Neural cell (in vitro differentiated cells): ENCODE results near the gene PAQR9. TPM values are rescaled to one million over a fixed set of nuclear protein-coding genes. Genes with fewer than 3 reads are reported as not detected.

ENCODE experiments used
- H2AFZ ChIP-seq: fragments of 200-600, 300-800 bp; sonication (generic), shearing (Covaris generic); 2 replicates; pipeline ENCODE4 v1.6.0; 2014; ENCODE audit warnings: low read depth, mild to moderate bottlenecking, antibody characterized with exemption, low read length, moderate library complexity
- H3F3A ChIP-seq: fragments of 200-600 bp; shearing (Covaris generic); 2 replicates; pipeline ENCODE4 v1.6.1; 2016; ENCODE audit warnings: mild to moderate bottlenecking, moderate library complexity, mixed read lengths, antibody characterized with exemption, low read length; ENCODE audit not compliant: insufficient read depth, poor library complexity, severe bottlenecking
- H3K27ac ChIP-seq: fragments of 200-600, 300-800 bp; sonication (generic), shearing (Covaris generic); 2 replicates; pipeline ENCODE4 v1.5.1; 2014; ENCODE audit warnings: mild to moderate bottlenecking, low read length, moderate library complexity
- H3K27me3 ChIP-seq: fragments of 300-800, 200-600 bp; sonication (generic), shearing (Covaris generic); 2 replicates; pipeline ENCODE4 v1.6.0; 2014; ENCODE audit warnings: mild to moderate bottlenecking, low read depth, low read length, moderate library complexity; ENCODE audit not compliant: insufficient read depth
- H3K36me3 ChIP-seq: fragments of 300-800, 200-600 bp; sonication (generic), shearing (Covaris generic); 2 replicates; pipeline ENCODE4 v1.5.1; 2014; ENCODE audit warnings: mild to moderate bottlenecking, antibody characterized with exemption, low read length, moderate library complexity; ENCODE audit not compliant: insufficient read depth
- H3K4me2 ChIP-seq: fragments of 300-800, 200-600 bp; sonication (generic), shearing (Covaris generic); 2 replicates; pipeline ENCODE4 v1.6.0; 2014; ENCODE audit warnings: mild to moderate bottlenecking, low read length
- H3K4me3 ChIP-seq: fragments of 300-800, 200-600 bp; sonication (generic), shearing (Covaris generic); 2 replicates; pipeline ENCODE4 v1.5.1; 2014; ENCODE audit warnings: mild to moderate bottlenecking, low read length, moderate library complexity
- H3K79me2 ChIP-seq: fragments of 200-600 bp; shearing (Covaris generic); replicated peaks from 2 replicates; pipeline ENCODE4 v1.6.0; 2014; ENCODE audit warnings: mild to moderate bottlenecking, low read length, moderate library complexity; ENCODE audit not compliant: insufficient read depth
- H3K9ac ChIP-seq: fragments of 300-800, 200-600 bp; sonication (generic), shearing (Covaris generic); 2 replicates; pipeline ENCODE4 v1.6.1; 2016; ENCODE audit warnings: mild to moderate bottlenecking, low read length, mixed read lengths
- H3K9me2 ChIP-seq: fragments of 200-600 bp; shearing (Covaris generic); 2 replicates; pipeline ENCODE4 v1.6.1; 2016; ENCODE audit warnings: mild to moderate bottlenecking, low read length, mixed read lengths; ENCODE audit not compliant: insufficient read depth
- H3K9me3 ChIP-seq: fragments of 200-600, 300-800 bp; sonication (generic), shearing (Covaris generic); 2 replicates; pipeline ENCODE4 v1.6.1; 2016; ENCODE audit warnings: mild to moderate bottlenecking, mixed run types, low read length, moderate library complexity, mixed read lengths
- H4K20me1 ChIP-seq: fragments of 200-600 bp; shearing (Covaris generic); 2 replicates; pipeline ENCODE4 v1.6.1; 2016; ENCODE audit warnings: mild to moderate bottlenecking, mixed run types; ENCODE audit not compliant: insufficient read depth
- CTCF ChIP-seq: fragments of 450-650 bp; IDR thresholded peaks from 2 replicates; pipeline ENCODE4 v1.5.1; 2014; ENCODE audit warnings: antibody characterized with exemption, mild to moderate bottlenecking, moderate library complexity; ENCODE audit not compliant: poor library complexity, severe bottlenecking
- EP300 ChIP-seq: fragments of 450-650 bp; conservative IDR thresholded peaks from 2 replicates; pipeline ENCODE4 v1.6.1; 2014; ENCODE audit warnings: antibody characterized with exemption, mild to moderate bottlenecking, moderate library complexity; ENCODE audit not compliant: poor library complexity, severe bottlenecking
- EZH2 ChIP-seq: fragments of 200-600, 300-800 bp; shearing (Covaris generic), sonication (generic); IDR thresholded peaks from 2 replicates; pipeline ENCODE4 v1.6.1; 2014; ENCODE audit warnings: antibody characterized with exemption, low read length, borderline replicate concordance, mild to moderate bottlenecking; ENCODE audit not compliant: insufficient read depth, poor library complexity, severe bottlenecking
- MXI1 ChIP-seq: fragments of 450-650 bp; conservative IDR thresholded peaks from 2 replicates; pipeline ENCODE4 v1.6.1; 2014; ENCODE audit warnings: antibody characterized with exemption, mild to moderate bottlenecking; ENCODE audit not compliant: poor library complexity, severe bottlenecking
- POLR2AphosphoS5 ChIP-seq: IDR thresholded peaks from 2 replicates; pipeline ENCODE4 v1.6.1; 2012
- RAD21 ChIP-seq: fragments of 450-650 bp; conservative IDR thresholded peaks from 2 replicates; pipeline ENCODE4 v1.6.1; 2014; ENCODE audit warnings: antibody characterized with exemption, mild to moderate bottlenecking, moderate library complexity
- REST ChIP-seq: IDR thresholded peaks from 2 replicates; pipeline ENCODE4 v1.6.1; 2012; ENCODE audit warnings: borderline replicate concordance
- SMC3 ChIP-seq: fragments of 450-650 bp; conservative IDR thresholded peaks from 2 replicates; pipeline ENCODE4 v1.6.1; 2014; ENCODE audit warnings: antibody characterized with exemption, mild to moderate bottlenecking, moderate library complexity; ENCODE audit not compliant: poor library complexity
- TAF1 ChIP-seq: IDR thresholded peaks from 2 replicates; pipeline ENCODE4 v1.6.1; 2012; ENCODE audit warnings: low read depth
- polyA plus RNA-seq: library from polyadenylated mRNA; depleted of rRNA; stranded (reverse); fragments of >200 nt; gene quantifications from 2 replicates; pipeline ENCODE4 v1.2.3, GENCODE V29; 2014

The PAQR9 gene
- polyA plus RNA-seq, 1 donor from 2014 or later = 0.24 TPM

- Histone ChIP-seq H4K20me1 (no peaks in the 10 kb centered on the region), H3K9me2 (no peaks in the 10 kb centered on the region), H3K36me3 (no peaks in the 10 kb centered on the region), H3K27ac (no peak overlapping the region), H3K4me2 (no peak overlapping the region), H3K79me2 (no peaks in the 10 kb centered on the region), H3K9ac (peak overlapping the region; percentile 78), H3K27me3 (no peaks in the 10 kb centered on the region), H2AFZ (peak overlapping the region; percentile 7), H3K9me3 (no peaks in the 10 kb centered on the region), H3K4me3 (peak overlapping the region; percentile 86), H3F3A (no peaks in the 10 kb centered on the region)
- no peak for TF ChIP-seq CTCF
Measured at GRCh38 chr3:142962520-142963233, 797 bp downstream of the PAQR9 start.

- Histone ChIP-seq H2AFZ (no peak overlapping the region), H3K36me3 (no peaks in the 10 kb centered on the region), H3K27me3 (no peaks in the 10 kb centered on the region), H3F3A (no peaks in the 10 kb centered on the region), H3K4me2 (no peak overlapping the region), H3K27ac (no peak overlapping the region), H3K79me2 (no peaks in the 10 kb centered on the region), H3K9ac (no peak overlapping the region), H3K9me2 (no peaks in the 10 kb centered on the region), H3K4me3 (peak overlapping the region; percentile 86), H4K20me1 (no peaks in the 10 kb centered on the region), H3K9me3 (no peaks in the 10 kb centered on the region)
- TF ChIP-seq REST (no peak), TAF1 (no peak), POLR2AphosphoS5 (no peak), SMC3 (no peak), RAD21 (no peak), EP300 (no peak), MXI1 (no peak), CTCF (no peak), EZH2 (no peak)
Measured at GRCh38 chr3:142962175-142962519, 1.3 kb downstream of the PAQR9 start.
